ENCODE results near the gene AK8.

- TF ChIP-seq CTCF (IDR thresholded peaks at IDR 0.05), result no peak
- no peak for TF ChIP-seq POLR2AphosphoS5 (IDR thresholded peaks at IDR 0.05)
Measured at GRCh38 chr9:132690696-132691095, 187.4 kb downstream of the AK8 start.

Data from stomach (tissue), 4 donors.